ENCODE measurements around the gene EEF1A2.

Gene EEF1A2

DNA sequence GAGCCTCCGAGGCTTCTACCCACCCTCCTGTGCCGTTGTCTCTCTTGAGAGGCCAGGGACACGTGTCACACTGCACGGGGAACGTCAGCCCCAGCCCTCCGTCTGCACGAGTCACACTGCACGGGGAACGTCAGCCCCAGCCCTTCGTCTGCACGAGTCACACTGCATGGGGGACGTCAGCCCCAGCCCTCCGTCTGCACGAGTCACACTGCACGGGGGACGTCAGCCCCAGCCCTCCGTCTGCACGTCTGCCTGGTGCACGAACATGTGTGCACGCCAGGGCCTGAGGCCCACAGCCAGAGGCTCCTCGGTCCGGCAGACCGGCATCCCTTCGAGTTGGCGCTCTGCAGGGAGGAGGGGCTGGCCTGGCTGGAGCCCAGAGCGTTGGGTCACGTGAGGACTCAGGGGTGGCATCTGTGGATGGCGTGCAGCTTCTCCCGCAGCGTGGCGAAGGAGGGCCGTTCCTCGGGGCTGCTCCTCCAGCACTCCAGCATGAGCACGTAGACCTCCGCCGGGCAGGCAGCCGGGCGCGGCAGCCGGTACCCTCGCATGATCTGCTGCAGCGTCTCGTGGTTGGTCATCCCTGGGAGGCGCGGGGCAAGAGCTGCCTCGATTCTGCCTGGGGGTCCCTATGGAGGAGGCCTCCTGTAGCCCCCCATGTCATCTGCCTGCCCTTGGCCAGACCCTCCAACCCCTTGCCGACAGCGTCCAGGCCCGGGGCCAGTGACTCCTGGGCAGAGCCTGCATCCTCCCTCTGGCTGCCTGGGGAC is 41.7 kb upstream of the EEF1A2 start:
- H3K4me1 Mint-ChIP-seq (ENCODE audit: low read depth), result peaks cover 19% of the 10 kb centered on the region
- H3K27ac Mint-ChIP-seq, result no peak overlapping the region
- H3K27me3 Mint-ChIP-seq, result no peaks in the 10 kb centered on the region
- no peak for DNase-seq
- H3K36me3 Mint-ChIP-seq (ENCODE audit: low read depth), result no peaks in the 10 kb centered on the region
- H3K9me3 Mint-ChIP-seq, result no peaks in the 10 kb centered on the region
- H3K4me3 Mint-ChIP-seq, result no peak overlapping the region

GRCh38 chr20:63539441-63540370 is 40.8 kb upstream of the EEF1A2 start:
- Mint-ChIP-seq H3K36me3 (ENCODE audit: low read depth) (no peaks in the 10 kb centered on the region), H3K4me1 (ENCODE audit: low read depth) (peaks cover 19% of the 10 kb centered on the region), H3K4me3 (no peak overlapping the region), H3K27me3 (no peaks in the 10 kb centered on the region), H3K9me3 (no peaks in the 10 kb centered on the region), H3K27ac (no peak overlapping the region)
- no peak for DNase-seq

DNA sequence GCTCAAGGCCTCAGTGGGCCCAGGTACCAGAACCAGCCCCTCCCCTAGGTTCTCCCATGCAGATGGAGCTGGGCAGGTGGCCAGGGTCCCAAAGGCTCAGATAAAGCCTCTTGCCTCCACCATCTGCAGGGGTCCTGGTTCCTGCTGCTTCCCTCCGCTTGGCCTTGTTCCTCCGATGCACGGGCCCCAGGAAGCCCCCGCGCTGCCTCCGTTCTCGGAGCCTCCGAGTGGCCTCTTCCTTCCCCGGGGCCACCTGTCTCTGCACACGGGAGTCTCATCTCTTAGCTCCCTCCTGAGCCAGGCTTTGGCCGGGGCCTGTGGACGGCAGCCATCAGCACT is 40.2 kb upstream of the EEF1A2 start:
- peaks cover 19% of the 10 kb centered on the region for H3K4me1 Mint-ChIP-seq (ENCODE audit: low read depth)
- H3K9me3 Mint-ChIP-seq, result no peaks in the 10 kb centered on the region
- H3K27me3 Mint-ChIP-seq, result no peaks in the 10 kb centered on the region
- no peak for DNase-seq
- no peak overlapping the region for H3K4me3 Mint-ChIP-seq
- no peak overlapping the region for H3K27ac Mint-ChIP-seq
- H3K36me3 Mint-ChIP-seq (ENCODE audit: low read depth), result no peaks in the 10 kb centered on the region

DNA sequence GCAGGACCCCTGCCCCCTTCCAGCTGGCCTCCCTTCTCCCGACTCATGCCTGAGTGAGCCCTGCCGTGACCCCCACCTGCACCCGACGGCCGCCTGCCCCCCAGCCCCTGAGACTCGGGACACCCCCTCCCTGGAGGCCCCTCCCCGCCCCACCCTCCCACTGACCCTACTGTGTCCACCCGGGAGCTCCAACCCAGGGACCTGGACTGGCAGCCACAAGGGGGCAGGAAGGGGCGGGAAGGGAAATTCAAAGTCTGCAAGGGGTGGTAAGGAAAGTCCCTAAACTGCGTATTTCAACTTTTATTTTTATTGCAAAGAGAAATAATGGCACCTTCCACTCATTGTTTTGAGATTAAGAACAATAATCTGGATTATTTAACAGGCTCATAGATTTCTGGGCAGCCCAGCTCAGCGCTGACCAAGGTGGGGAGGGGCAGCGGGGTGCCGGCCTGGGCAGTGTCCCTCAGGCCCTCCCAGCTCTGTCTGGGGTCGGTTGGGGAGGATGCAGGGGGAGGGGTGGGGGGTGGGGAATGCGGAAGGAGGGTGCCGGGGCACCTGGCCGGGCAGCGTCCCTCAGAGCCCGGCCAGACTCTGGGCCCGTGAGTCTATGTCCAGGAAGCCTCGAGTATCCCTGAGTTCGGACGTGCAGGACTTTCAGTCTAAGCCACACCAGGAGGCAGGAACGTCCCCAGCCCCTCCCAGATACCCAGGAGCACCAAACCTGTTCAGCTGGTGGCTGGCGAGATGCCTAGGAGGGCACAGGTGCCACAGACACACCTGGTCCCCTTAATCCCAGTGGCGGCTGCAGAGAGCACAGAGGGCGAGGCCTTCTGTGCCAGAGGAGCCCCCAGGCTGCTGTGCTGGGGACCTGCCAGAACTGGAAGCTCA is 39.6 kb upstream of the EEF1A2 start:
- Mint-ChIP-seq H3K4me1 (ENCODE audit: low read depth) (peaks cover 19% of the 10 kb centered on the region), H3K27ac (peak overlapping the region; percentile 84), H3K4me3 (peak overlapping the region; percentile 50), H3K9me3 (no peaks in the 10 kb centered on the region), H3K36me3 (ENCODE audit: low read depth) (no peaks in the 10 kb centered on the region), H3K27me3 (no peaks in the 10 kb centered on the region)
- no peak for DNase-seq

DNA sequence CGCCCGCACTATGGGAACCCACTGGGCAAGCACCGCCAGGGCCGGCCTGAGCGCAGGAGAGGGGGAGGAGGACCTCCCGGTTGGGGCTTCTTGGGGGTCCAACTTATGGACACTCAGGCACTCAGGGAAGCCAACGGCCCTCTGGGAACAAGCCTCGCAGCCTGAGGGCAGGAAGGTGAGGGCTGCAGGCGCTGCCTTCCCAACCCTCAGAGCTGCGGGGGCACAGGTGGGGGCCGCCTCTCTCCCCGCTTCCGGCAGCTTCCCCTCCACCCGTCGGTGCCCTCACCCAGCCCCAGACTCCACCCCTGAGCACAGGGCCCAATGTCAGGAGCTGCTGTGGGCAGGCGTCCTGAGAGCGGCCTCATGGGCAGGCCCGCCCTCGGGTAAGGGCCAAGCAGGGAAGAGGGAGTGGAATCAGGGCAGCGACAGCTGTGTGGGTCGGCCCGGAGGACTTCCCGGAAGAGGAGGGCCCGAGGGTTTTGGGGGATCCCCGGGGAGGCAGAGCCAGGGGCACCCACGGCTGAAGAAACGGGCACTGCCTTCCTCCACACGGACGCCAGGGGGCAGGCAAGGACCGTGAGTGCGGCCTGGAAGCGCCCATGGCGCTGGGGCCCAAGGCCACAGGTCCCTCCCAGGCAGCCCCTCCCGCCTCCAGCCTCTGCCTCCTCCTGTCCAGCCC is 38.8 kb upstream of the EEF1A2 start:
- Mint-ChIP-seq H3K4me3 (peak overlapping the region; percentile 62), H3K9me3 (no peaks in the 10 kb centered on the region), H3K27me3 (no peaks in the 10 kb centered on the region), H3K36me3 (ENCODE audit: low read depth) (no peaks in the 10 kb centered on the region), H3K27ac (peak overlapping the region; percentile 84), H3K4me1 (ENCODE audit: low read depth) (peaks cover 19% of the 10 kb centered on the region)
- peak; percentile 97 for DNase-seq

GRCh38 chr20:63536997-63537524 is 38.2 kb upstream of the EEF1A2 start, which contains the start of gene PTK6:
Gene PTK6 (minus strand): TSS chr20:63537376. CDS start chr20:63537314, 62 bp downstream.
- H3K9me3 Mint-ChIP-seq, result no peaks in the 10 kb centered on the region
- no peak for DNase-seq
- H3K4me1 Mint-ChIP-seq (ENCODE audit: low read depth), result peaks cover 19% of the 10 kb centered on the region
- H3K36me3 Mint-ChIP-seq (ENCODE audit: low read depth), result no peaks in the 10 kb centered on the region
- peak within 1 kb of the TSS; percentile 84 for H3K27ac Mint-ChIP-seq
- no peaks in the 10 kb centered on the region for H3K27me3 Mint-ChIP-seq
- H3K4me3 Mint-ChIP-seq, result peak within 1 kb of the TSS; percentile 62

- Mint-ChIP-seq H3K27me3 (no peaks in the 10 kb centered on the region), H3K36me3 (ENCODE audit: low read depth) (no peaks in the 10 kb centered on the region), H3K27ac (no peak overlapping the region), H3K9me3 (no peaks in the 10 kb centered on the region), H3K4me3 (no peak overlapping the region), H3K4me1 (ENCODE audit: low read depth) (peaks cover 19% of the 10 kb centered on the region)
- DNase-seq, result no peak
These were observed 37.5 kb upstream of the EEF1A2 start for GRCh38 chr20:63536241-63536977.

DNA sequence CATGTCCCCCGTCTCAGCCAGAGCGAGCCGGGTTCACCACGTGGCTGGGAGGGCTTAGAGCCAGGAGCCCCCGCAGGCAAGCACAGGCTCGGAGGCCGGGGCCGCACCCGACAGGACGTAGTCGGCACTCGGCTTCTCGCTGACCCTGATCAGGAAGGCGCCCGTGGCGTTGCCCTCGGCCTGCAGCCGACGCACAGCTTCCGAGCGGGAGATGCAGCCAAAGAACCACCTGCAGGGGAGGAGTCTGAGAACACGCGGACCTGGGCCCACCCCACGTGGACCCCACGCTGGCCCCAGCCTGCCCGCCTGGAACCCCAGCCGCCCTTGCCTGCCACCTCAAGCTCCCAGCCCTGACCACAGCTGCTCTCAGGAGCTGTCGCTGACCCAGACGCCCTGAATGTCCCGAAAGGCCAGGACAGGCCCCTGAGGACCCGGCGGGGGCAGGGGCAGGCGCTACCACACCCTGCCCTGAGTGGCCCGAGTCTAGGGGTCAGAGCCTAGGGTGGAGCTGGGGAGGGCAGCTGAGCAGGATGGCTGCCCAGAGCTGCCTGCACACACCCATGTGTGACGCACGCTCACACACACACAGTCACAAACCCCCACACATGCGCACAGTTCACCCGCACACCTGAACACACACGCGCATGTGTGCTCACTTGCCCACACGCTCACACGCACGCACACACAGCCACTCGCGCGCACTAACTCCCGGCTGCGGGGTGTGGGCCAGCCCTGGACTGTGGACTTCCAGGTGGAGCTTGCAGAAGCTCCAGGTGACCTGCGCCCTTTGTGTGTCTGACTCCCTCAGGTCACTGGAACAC is 36.2 kb upstream of the EEF1A2 start:
- no peaks in the 10 kb centered on the region for H3K9me3 Mint-ChIP-seq
- H3K27me3 Mint-ChIP-seq, result no peaks in the 10 kb centered on the region
- no peaks in the 10 kb centered on the region for H3K36me3 Mint-ChIP-seq (ENCODE audit: low read depth)
- no peak for DNase-seq
- H3K4me3 Mint-ChIP-seq, result no peak overlapping the region
- H3K27ac Mint-ChIP-seq, result peak overlapping the region; percentile 22
- H3K4me1 Mint-ChIP-seq (ENCODE audit: low read depth), result peaks cover 15% of the 10 kb centered on the region

DNA sequence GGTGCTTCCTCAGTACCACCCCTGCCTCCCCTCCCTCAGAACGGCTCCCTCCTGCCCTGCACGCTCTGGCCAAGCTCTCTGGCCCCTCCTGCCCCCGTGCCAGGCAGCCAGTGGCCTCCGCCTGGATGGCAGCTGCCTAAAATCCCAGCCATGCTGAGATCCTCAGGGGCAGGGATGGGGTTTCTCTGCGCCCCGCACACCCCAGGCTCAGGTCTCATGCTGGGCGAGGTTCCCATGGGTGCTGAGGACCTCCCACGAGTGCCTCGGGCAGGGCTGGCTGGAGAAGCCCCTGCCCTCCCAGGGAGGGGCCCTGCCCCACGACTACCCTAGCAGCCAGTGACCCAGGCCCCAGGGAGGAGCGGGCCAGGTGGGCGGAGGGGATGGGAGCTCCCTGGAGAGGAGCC is 35.5 kb upstream of the EEF1A2 start:
- DNase-seq, result no peak
- no peaks in the 10 kb centered on the region for H3K9me3 Mint-ChIP-seq
- no peak overlapping the region for H3K4me3 Mint-ChIP-seq
- no peaks in the 10 kb centered on the region for H3K27me3 Mint-ChIP-seq
- H3K27ac Mint-ChIP-seq, result no peak overlapping the region
- peaks cover 14% of the 10 kb centered on the region for H3K4me1 Mint-ChIP-seq (ENCODE audit: low read depth)
- H3K36me3 Mint-ChIP-seq (ENCODE audit: low read depth), result no peaks in the 10 kb centered on the region

- no peaks in the 10 kb centered on the region for H3K36me3 Mint-ChIP-seq (ENCODE audit: low read depth)
- H3K4me3 Mint-ChIP-seq, result no peak overlapping the region
- H3K27ac Mint-ChIP-seq, result no peak overlapping the region
- no peaks in the 10 kb centered on the region for H3K27me3 Mint-ChIP-seq
- no peak for DNase-seq
- peaks cover 18% of the 10 kb centered on the region for H3K4me1 Mint-ChIP-seq (ENCODE audit: low read depth)
- H3K9me3 Mint-ChIP-seq, result no peaks in the 10 kb centered on the region
These were observed 35.0 kb upstream of the EEF1A2 start for GRCh38 chr20:63533871-63534393.

DNA sequence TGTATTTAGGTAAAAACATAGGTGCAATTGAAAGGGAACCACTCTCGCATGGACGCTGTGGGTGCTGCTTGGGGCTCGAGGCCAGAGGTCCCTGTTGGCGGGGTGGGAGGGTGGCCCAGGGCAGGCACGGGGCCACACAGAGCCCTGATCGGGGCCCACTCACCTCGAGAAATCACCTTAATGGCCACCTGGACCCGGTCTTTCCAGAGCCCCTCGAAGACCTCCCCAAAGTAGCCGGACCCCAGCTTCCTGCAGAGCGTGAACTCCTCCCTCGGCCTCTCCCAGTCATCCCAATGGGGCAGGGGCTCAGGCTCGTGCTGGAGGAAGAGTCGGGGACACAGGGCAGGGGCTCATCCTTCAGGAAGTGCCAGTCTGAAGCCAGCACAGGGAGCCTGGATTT is 34.5 kb upstream of the EEF1A2 start:
- Mint-ChIP-seq H3K4me3 (no peak overlapping the region), H3K27ac (no peak overlapping the region), H3K4me1 (ENCODE audit: low read depth) (peaks cover 19% of the 10 kb centered on the region), H3K27me3 (no peaks in the 10 kb centered on the region), H3K9me3 (no peaks in the 10 kb centered on the region), H3K36me3 (ENCODE audit: low read depth) (no peaks in the 10 kb centered on the region)
- DNase-seq, result no peak

- Mint-ChIP-seq H3K9me3 (no peaks in the 10 kb centered on the region), H3K4me3 (no peak overlapping the region), H3K36me3 (ENCODE audit: low read depth) (no peaks in the 10 kb centered on the region), H3K27me3 (no peaks in the 10 kb centered on the region), H3K27ac (no peak overlapping the region), H3K4me1 (ENCODE audit: low read depth) (peaks cover 19% of the 10 kb centered on the region)
- no peak for DNase-seq
These were observed 33.6 kb upstream of the EEF1A2 start for GRCh38 chr20:63532449-63532971.

Measured in activated T-cell treated with anti-CD3 and anti-CD28 coated beads, Interleukin-2, amount 50 U/mL, for 24 hours (primary cell).